ENCODE measurements around the gene PABPC1L.
A peak's percentile ranks its signal among the peaks of the same experiment; 100 is the strongest.

The PABPC1L gene

DNA sequence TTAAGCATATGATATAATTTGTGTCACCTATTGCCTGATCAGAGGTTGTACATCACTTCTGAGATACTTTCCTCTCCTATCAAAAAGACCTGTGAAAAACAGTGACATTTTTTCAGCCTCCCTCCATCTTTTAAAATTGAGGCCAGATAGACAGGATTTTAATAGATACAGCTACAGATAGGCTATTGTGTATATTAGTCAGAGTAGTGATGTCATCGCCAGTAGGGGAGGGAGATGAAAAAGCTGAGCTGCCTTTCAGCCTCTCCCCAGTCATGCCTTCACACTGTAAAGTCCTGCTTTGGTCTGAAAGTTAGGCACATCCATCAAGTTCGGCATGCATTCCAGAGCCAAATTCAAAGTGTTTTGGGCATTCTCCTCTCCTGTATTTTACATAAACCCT is 7.9 kb upstream of the PABPC1L start:
- DNase-seq: no peak

DNA sequence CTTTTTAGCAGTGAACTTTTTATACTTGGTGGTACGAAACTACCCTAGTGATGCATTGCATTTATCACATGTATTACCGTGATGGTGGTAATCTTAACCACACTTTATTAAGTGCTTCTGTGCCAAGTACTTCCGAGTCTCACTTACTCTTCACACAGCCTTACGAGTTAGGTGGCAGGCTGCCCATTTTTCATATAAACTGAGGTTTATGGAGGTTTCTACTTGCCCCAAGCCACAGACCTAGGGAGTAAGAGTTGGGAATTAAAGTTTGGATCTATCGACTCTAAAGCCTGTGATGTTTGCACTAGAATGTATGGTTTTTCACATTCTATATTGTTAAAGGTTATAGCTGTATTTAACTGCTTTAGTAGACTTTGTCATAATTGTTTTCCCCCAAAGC is 5.5 kb upstream of the PABPC1L start:
- no peak for DNase-seq

GRCh38 chr20:44908987-44909871 is 631 bp upstream of the PABPC1L start:
- DNase-seq: no peak

DNA sequence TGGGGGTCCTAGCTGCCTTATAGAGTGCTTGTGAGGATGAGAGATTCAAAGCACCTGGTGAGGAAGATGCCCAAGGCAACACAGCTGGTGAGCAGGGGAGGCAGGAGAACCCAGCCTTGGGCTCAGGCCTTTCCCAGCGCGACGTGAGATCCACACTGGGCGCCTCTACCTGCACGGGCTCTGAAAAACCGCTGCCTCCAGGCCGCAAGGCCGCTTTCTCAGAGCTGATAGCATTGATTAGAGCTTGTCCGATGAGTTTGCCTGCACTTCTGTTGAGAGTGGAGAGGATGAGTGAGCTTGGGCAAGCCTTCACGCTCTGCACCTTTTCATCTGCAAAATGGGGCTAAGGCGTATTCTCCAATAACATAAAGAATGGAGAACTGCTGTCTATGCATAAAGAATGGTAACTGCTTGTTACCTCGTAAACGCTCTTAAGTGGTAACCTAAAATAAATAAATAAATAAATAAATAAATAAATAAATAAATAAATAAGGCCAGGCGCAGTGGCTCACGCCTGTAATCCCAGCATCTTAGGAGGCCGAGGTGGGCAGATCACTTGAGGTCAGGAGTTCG is 916 bp downstream of the PABPC1L start:
- DNase-seq: no peak

- peak; percentile 37 for DNase-seq
Observed at GRCh38 chr20:44911264-44911921, 1.5 kb downstream of the PABPC1L start.

DNA sequence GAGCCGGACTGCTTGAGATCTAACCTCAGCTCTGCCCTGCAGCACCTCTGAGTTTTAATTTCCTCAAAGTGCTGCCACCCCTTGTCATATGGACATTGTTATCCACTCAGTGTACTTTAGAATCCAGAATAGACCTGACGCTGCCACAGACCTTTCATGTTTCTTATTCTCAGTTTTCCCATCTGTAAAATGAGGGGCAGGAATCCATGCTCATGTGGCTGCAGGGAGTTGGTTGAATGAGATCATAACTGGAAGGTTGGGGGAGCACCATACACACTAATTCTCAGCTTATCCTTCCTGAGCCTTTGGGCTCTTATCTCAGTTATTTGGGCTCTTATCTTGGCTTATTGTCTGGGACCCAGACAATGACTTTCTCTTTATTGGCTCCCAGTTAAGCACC is 2.3 kb downstream of the PABPC1L start:
- no peak for DNase-seq

DNA sequence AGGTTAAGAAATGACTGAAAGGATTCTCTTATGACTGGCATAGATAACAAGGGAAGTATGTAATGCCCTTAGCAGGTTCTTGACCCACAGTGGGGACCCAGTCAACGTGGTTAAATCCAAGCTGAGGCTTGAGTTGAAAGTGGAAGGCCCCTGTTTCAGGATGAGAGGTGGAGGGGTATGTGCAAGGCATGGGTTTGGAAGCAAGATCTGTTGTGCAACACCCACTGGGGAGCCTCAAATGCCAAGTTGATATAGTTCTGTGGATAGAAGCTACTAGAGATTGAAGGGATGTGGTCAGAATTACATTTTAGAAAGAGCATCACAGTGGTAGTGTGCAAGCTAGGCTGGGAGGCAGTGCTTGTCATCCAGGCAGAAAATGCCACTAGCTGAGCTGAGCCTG is 5.1 kb downstream of the PABPC1L start:
- no peak for DNase-seq

GRCh38 chr20:44916586-44916985 is 6.7 kb downstream of the PABPC1L start:
- DNase-seq: no peak

DNA sequence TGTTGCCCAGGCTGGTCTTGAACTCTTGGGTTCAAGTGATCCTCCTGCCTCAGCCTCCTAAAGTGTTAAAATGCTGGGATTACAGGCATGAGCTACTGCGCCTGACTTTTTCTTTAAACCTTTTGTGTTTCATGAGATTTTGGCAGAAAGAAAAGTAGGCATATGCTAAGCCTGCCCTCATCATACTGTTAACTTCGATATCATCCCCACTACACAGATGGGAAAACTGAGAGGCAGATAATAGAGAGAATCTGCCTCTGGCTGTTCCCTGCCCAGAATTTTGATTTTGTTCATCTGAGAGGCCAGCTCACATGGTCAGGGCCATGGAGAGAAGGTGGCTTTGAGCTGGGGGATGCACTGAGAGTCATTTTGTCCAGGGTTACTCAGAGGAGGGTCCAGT is 7.5 kb downstream of the PABPC1L start:
- DNase-seq: no peak

GRCh38 chr20:44918342-44918741 is 8.5 kb downstream of the PABPC1L start:
- DNase-seq: no peak

GRCh38 chr20:44918761-44919160 is 8.9 kb downstream of the PABPC1L start:
- no peak for DNase-seq

- no peak for DNase-seq
Observed at GRCh38 chr20:44921447-44921846, 11.6 kb downstream of the PABPC1L start.

GRCh38 chr20:44924541-44924940 is 14.7 kb downstream of the PABPC1L start:
- no peak for DNase-seq

- DNase-seq: no peak
Observed at GRCh38 chr20:44928595-44928994, 18.7 kb downstream of the PABPC1L start.

GRCh38 chr20:44930517-44931168 is 20.8 kb downstream of the PABPC1L start:
- no peak for DNase-seq

DNA sequence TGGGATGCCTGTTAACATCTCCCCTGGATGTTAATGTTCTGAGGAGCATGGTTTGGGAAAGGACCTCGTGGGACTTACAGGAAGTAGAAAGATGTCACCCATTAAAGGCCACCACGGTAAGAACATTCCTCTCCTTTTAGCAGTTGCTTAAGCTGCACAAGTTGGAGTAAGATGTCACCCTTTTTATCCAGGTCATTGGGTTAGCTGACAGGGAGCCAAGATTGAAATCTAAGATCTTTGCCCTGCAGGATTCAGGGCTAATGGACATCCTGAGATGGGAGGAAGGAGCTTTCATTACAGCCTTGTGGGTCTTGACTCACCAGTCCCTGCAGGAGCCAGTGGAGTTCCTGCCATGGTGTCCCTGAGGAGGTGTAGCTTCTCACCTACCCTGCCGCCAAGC is 22.1 kb downstream of the PABPC1L start:
- DNase-seq: no peak

DNA sequence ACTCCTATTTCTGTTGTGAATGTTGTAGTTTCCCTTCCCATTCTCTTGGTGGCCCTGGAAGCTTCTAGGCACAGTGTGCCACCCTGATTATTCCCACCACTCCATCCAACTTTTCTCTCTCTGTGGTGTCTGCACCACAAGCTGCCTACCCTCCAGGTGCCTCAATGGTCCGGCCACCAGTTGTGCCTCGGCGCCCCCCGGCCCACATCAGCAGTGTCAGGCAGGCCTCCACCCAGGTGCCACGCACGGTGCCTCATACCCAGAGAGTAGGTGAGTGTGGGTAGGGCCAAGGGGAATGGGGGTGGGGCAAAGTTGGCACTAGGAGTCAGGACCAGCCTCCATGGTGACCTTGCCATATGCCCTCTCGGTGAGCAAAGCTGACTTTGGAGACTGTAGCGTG is 23.1 kb downstream of the PABPC1L start:
- DNase-seq: no peak

GRCh38 chr20:44936510-44936909 is 26.6 kb downstream of the PABPC1L start:
- no peak for DNase-seq

GRCh38 chr20:44938637-44939036 is 28.8 kb downstream of the PABPC1L start:
- no peak for DNase-seq

GRCh38 chr20:44941120-44941691 is 31.3 kb downstream of the PABPC1L start:
- no peak for DNase-seq

- DNase-seq: no peak
Observed at GRCh38 chr20:44942264-44942973, 32.6 kb downstream of the PABPC1L start.

GRCh38 chr20:44943828-44944227 is 34.0 kb downstream of the PABPC1L start:
- DNase-seq: no peak

DNA sequence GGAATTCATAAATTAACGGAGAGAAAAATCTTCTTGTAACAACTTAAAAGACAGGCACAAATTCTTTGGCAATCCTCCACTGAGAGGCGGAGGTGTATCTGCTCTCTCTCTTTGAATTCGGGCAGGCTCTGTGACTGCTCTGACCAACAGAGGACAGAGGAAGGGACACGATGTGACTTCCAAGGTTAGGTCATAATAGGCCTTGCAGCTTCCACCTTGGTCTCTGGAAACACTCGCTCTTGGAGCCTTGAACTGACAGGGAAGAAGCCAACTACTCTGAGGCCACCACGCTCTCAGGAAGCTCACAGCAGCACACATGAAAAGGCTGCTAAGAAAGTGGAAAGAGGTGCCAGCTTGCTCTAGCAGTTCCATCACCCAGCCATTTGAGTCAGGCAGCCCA is 35.4 kb downstream of the PABPC1L start:
- no peak for DNase-seq

Measured in activated CD4-positive, alpha-beta T cell treated with anti-CD3 and anti-CD28 coated beads, Interleukin-2, amount 50 U/mL, for 1 hour (primary cell).